AG09309 (cell line): ENCODE measurements around the gene FAM163A.

Source experiments
- DNase-seq: peaks from one replicate; pipeline ENCODE4 v3.0.0-alpha.2; 2010; ENCODE audit warnings: low read depth
- H3K4me3 ChIP-seq: 2 replicates; pipeline ENCODE4 v1.5.1; 2011; ENCODE audit warnings: mild to moderate bottlenecking, low read depth, low read length, moderate library complexity; ENCODE audit not compliant: control insufficient read depth
- TF ChIP-seq, protein P1 (sequence below): IDR thresholded peaks from 2 replicates; pipeline ENCODE4 v1.5.1; 2011; ENCODE audit warnings: mild to moderate bottlenecking, low read depth, low read length, inconsistent platforms; ENCODE audit not compliant: insufficient read depth, control insufficient read depth; ENCODE audit errors: missing control alignments

Gene FAM163A

DNA sequence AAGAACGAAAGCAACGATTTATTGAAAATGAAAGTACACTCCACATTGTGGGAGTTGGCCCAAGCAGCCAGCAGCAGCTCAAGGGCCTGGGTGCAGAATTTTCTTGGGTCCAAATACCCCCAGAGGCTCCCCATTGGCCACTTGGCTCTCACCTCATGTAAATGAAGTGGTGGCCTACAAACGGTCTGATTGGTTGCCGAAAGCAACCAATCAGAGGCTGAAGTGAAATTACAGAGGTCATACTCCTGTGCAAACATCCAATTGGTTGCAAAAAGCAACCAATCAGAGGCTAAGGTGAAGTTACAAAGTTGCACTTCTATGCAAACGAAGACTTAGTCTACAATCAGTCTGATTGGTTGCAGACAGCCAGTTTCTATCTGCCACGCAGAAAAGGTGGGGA is 31.9 kb downstream of the FAM163A start:
- no peak for DNase-seq
- H3K4me3 ChIP-seq, result peak overlapping the region; percentile 8
- TF ChIP-seq, protein P1, sequence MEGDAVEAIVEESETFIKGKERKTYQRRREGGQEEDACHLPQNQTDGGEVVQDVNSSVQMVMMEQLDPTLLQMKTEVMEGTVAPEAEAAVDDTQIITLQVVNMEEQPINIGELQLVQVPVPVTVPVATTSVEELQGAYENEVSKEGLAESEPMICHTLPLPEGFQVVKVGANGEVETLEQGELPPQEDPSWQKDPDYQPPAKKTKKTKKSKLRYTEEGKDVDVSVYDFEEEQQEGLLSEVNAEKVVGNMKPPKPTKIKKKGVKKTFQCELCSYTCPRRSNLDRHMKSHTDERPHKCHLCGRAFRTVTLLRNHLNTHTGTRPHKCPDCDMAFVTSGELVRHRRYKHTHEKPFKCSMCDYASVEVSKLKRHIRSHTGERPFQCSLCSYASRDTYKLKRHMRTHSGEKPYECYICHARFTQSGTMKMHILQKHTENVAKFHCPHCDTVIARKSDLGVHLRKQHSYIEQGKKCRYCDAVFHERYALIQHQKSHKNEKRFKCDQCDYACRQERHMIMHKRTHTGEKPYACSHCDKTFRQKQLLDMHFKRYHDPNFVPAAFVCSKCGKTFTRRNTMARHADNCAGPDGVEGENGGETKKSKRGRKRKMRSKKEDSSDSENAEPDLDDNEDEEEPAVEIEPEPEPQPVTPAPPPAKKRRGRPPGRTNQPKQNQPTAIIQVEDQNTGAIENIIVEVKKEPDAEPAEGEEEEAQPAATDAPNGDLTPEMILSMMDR, result no peak

DNA sequence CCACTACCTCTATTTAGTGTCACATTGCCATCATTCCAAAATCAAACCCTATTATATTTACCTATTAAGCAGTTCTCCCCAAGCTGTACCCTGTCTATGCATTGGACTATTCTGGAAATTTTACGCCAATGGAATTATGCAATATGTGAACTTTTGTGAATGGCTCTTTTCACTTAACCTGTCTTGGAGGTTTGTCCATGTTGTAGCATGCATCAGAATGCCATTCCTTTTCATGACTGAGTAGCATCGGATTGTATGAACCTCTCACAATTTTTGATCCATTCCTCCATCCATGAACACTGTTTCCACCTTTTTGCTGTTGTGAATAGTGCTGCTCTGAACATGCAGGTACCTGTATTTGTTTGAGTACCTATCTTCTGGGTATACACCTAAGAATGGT is 33.7 kb downstream of the FAM163A start:
- TF ChIP-seq, protein P1, result no peak
- no peak for DNase-seq
- H3K4me3 ChIP-seq, result no peak overlapping the region

DNA sequence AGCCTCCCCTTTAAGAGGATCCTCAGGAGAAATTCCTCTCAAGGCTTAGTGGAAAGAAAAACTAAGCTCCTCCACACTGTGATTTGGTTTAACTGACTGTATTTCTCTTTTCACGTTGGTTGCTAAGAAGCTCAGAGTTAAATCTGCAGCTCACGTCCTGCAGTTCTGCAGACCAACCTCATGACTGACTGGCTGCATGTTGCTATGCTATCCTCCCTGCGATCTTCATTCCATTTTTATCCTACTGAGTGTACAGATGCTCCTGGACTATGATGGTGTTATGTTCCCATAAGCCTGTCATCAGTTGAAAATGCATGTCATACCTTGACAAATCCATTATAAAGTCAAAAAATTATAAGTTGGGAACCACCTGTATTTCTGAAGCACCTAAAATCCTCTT is 34.6 kb downstream of the FAM163A start:
- no peak for DNase-seq
- H3K4me3 ChIP-seq, result no peak overlapping the region
- TF ChIP-seq, protein P1, result no peak

DNA sequence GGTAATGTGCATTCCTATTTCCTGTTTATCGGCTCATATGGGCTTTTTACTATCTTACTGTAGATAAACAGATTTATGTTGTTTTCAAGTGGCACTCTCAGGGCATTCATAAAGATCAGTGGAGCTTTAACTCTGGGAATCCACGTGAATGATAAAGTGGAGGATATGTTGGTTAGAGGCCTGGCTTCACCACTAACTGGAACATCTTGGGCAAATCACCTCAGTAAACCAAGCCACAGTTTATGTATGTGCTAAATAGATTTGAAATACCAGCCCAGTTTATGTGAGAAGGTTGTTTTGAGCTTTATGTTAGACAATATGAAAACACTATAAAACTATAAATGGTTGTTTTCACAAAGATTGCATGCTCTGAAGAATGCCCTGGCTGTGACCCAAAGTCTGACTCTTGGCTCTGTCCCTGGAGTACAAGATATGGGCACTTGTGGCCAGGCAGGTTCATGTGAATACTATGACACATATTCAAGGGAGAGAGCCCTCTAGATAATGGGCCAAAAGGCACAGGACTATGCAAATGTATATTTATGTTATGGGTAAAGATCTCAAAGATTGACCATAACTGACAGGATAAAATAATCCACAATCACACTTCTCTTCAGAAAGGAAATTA is 36.7 kb downstream of the FAM163A start:
- TF ChIP-seq, protein P1, result no peak
- no peak overlapping the region for H3K4me3 ChIP-seq
- DNase-seq, result no peak

DNA sequence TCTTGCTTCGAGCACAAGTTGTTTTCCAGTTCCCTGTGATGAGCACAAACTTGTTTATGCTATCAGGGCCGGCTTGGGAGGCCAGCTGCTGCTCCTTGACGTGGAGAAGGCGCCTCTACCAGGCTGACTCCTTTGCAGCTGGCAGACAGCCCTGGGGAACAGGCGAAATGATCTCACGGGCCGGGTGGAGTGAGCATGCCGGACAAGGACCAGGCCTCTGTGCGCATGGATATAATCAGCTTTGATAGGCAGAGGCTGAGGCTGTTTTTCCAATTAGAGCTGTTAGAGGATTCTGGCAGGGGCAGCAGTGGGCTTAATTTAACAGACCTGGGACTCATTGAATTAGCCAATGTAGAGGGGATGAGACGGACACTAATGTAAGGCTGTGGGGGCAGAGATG is 38.9 kb downstream of the FAM163A start:
- H3K4me3 ChIP-seq, result no peak overlapping the region
- TF ChIP-seq, protein P1, result no peak
- DNase-seq, result no peak

DNA sequence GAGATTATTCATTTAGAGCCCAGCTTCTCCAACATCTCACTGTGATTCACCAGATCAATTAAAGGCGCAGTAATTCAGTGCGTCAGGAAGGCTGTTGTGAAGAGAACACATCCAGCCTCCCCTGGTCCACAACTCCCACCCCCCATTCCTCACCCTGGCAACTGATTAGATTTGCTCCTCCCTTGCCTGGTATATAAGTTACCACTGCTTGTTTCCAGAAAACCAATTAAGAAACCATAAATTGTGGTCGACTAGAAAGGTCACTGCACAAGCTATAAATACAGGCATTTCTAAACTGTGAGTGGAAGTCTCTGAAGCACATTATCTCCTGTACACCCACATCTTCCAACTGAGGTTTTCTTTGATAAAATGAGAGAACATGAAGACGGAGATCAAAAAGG is 41.9 kb downstream of the FAM163A start:
- TF ChIP-seq, protein P1, result no peak
- no peak overlapping the region for H3K4me3 ChIP-seq
- no peak for DNase-seq

DNA sequence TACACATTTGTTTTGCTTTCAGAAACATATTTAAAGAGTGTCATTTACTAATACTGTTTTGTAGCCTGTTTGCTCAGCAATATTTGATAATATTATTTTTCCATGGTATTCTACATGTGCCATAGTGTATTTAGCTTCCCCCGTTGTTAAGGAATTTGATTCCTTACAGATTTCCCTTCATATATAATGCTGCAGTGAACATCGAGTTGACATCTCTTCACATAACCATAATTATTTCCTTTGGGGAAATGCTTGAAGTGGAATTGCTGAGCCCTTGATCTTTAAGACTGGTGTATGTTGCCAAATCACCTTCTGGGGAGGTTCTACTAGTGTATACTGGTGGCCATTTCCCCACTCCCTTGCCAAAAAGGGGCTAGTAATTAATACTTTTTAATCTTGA is 42.6 kb downstream of the FAM163A start:
- H3K4me3 ChIP-seq, result no peak overlapping the region
- no peak for DNase-seq
- TF ChIP-seq, protein P1, result no peak
